Panc1 (cell line): ENCODE data around the gene PIAS1.

Source experiments
- TCF7L2 ChIP-seq: IDR thresholded peaks from 2 replicates; pipeline ENCODE4 v1.6.1; 2011; ENCODE audit warnings: mild to moderate bottlenecking, low read depth, low read length, inconsistent platforms
- TF ChIP-seq, protein P1 (sequence below): fragments of 450-650 bp; IDR thresholded peaks from 2 replicates; pipeline ENCODE4 v1.5.1; 2017; ENCODE audit warnings: mild to moderate bottlenecking
- TF ChIP-seq, protein P2 (sequence below), 2 experiments: IDR thresholded peaks; 2 replicates each; pipeline ENCODE4 v1.6.1; 2011 to 2012; ENCODE audit warnings: low read depth in 2 of 2, control low read depth in 1 of 2, low read length in 1 of 2, mild to moderate bottlenecking in 1 of 2, moderate library complexity in 1 of 2; ENCODE audit not compliant: insufficient read depth in 1 of 2

DNA sequence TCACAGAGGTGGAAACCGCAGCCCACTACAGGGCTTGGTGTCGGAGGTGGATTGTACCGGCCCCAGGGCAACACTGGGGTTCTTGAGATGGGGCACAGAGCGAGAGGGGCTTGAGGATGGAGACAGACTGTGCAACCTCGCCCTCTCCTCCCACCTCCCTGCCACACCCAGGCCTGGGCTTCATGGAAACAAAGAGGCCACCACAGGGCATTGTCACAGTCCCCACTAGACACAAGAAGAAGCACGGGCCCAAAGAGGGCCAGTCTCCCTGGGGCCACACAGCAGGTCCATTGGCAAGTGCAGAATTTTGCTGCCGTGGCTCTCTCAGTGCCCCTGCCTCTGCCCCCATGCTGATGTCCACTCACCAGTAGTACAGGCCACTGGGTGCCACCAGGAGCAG lies 155.2 kb downstream of the PIAS1 start:
- TF ChIP-seq, protein P1, sequence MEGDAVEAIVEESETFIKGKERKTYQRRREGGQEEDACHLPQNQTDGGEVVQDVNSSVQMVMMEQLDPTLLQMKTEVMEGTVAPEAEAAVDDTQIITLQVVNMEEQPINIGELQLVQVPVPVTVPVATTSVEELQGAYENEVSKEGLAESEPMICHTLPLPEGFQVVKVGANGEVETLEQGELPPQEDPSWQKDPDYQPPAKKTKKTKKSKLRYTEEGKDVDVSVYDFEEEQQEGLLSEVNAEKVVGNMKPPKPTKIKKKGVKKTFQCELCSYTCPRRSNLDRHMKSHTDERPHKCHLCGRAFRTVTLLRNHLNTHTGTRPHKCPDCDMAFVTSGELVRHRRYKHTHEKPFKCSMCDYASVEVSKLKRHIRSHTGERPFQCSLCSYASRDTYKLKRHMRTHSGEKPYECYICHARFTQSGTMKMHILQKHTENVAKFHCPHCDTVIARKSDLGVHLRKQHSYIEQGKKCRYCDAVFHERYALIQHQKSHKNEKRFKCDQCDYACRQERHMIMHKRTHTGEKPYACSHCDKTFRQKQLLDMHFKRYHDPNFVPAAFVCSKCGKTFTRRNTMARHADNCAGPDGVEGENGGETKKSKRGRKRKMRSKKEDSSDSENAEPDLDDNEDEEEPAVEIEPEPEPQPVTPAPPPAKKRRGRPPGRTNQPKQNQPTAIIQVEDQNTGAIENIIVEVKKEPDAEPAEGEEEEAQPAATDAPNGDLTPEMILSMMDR = no peak
- TF ChIP-seq, protein P2, sequence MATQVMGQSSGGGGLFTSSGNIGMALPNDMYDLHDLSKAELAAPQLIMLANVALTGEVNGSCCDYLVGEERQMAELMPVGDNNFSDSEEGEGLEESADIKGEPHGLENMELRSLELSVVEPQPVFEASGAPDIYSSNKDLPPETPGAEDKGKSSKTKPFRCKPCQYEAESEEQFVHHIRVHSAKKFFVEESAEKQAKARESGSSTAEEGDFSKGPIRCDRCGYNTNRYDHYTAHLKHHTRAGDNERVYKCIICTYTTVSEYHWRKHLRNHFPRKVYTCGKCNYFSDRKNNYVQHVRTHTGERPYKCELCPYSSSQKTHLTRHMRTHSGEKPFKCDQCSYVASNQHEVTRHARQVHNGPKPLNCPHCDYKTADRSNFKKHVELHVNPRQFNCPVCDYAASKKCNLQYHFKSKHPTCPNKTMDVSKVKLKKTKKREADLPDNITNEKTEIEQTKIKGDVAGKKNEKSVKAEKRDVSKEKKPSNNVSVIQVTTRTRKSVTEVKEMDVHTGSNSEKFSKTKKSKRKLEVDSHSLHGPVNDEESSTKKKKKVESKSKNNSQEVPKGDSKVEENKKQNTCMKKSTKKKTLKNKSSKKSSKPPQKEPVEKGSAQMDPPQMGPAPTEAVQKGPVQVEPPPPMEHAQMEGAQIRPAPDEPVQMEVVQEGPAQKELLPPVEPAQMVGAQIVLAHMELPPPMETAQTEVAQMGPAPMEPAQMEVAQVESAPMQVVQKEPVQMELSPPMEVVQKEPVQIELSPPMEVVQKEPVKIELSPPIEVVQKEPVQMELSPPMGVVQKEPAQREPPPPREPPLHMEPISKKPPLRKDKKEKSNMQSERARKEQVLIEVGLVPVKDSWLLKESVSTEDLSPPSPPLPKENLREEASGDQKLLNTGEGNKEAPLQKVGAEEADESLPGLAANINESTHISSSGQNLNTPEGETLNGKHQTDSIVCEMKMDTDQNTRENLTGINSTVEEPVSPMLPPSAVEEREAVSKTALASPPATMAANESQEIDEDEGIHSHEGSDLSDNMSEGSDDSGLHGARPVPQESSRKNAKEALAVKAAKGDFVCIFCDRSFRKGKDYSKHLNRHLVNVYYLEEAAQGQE (IDR thresholded peaks at IDR 0.05; ENCODE audit: insufficient read depth in 1 of 2, low read depth in 2 of 2, low read length in 1 of 2) = no peak
- no peak for TF ChIP-seq TCF7L2
